GM06990 (cell line): ENCODE results near the gene EXOC7.
"Not testable (repeated sequence)": the region's sequence is repeated elsewhere in the genome, so short reads cannot be mapped to it uniquely, and the experiment has no call there.

Experiments
- DNase-seq: peaks from one replicate; pipeline ENCODE4 v3.0.0-alpha.2; 2011; ENCODE audit not compliant: insufficient read length; ENCODE audit errors: extremely low read depth
- H3K27me3 ChIP-seq: replicated peaks from 2 replicates; pipeline ENCODE4 v1.6.0; 2011; ENCODE audit warnings: low read length; ENCODE audit not compliant: control insufficient read depth, insufficient read depth
- H3K36me3 ChIP-seq: 2 replicates; pipeline ENCODE4 v1.5.1; 2011; ENCODE audit warnings: low read length; ENCODE audit not compliant: control insufficient read depth, insufficient read depth
- H3K4me3 ChIP-seq: replicated peaks from 2 replicates; pipeline ENCODE4 v1.5.1; 2011; ENCODE audit warnings: low read depth, mild to moderate bottlenecking, control low read depth, low read length
- TF ChIP-seq, protein P1 (sequence below): IDR thresholded peaks from 2 replicates; pipeline ENCODE4 v1.5.1; 2011; ENCODE audit warnings: low read length, control low read depth, mild to moderate bottlenecking, inconsistent platforms; ENCODE audit not compliant: insufficient read depth, poor library complexity, severe bottlenecking

The EXOC7 gene

DNA sequence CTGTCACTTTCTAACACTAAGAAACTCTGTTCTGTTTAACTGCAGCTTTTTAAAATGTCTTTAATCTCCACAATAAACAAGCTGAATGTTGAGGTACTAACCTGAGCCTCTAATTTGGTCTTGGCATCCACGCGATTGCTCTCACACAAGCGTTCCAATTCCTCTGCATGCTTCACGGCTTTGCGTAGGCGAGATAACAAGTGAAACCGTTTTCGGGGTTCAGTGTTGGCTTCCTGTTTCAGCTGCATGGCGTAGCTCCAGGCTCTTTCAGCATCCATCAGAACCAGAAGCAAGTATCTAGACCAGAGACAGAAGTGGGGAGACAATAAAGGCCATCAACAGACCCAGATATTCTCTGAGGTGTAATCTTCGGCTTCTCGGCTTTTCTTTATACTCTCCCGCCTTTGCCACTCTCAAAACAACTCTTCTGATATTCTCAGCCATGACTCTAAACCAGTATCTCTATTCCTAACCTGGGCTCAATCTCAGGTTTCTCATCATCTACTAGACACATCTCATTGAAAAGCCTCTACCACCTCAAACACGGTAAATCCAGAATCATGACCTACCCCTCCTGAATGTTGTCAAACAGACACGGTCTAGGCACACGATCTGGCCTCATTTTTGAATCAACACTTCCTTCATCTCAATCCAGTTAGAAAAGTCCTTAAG lies 39.6 kb downstream of the EXOC7 start:
- TF ChIP-seq, protein P1, sequence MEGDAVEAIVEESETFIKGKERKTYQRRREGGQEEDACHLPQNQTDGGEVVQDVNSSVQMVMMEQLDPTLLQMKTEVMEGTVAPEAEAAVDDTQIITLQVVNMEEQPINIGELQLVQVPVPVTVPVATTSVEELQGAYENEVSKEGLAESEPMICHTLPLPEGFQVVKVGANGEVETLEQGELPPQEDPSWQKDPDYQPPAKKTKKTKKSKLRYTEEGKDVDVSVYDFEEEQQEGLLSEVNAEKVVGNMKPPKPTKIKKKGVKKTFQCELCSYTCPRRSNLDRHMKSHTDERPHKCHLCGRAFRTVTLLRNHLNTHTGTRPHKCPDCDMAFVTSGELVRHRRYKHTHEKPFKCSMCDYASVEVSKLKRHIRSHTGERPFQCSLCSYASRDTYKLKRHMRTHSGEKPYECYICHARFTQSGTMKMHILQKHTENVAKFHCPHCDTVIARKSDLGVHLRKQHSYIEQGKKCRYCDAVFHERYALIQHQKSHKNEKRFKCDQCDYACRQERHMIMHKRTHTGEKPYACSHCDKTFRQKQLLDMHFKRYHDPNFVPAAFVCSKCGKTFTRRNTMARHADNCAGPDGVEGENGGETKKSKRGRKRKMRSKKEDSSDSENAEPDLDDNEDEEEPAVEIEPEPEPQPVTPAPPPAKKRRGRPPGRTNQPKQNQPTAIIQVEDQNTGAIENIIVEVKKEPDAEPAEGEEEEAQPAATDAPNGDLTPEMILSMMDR: no peak
- no peak overlapping the region for H3K4me3 ChIP-seq
- no peaks in the 10 kb centered on the region for H3K27me3 ChIP-seq
- DNase-seq: no peak
- H3K36me3 ChIP-seq: peaks cover 25% of the 10 kb centered on the region

DNA sequence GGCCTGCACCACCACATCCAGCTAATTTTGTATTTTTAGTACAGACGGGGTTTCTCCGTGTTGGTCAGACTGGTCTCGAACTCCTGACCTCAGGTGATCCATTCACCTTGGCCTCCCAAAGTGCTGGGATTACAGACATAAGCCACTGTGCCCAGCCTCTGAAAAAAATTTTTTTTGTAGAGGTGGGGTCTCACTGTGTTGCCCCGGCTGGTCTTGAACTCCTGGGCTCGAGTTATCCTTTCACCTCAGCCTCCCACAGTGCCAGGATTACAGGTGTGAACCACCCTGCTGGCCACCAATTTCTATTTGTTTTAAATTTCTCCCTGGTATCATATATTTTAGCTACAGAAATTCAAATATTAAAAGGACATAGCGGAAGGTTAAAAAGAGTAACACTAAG lies 45.3 kb downstream of the EXOC7 start:
- H3K36me3 ChIP-seq: peaks cover 25% of the 10 kb centered on the region
- H3K4me3 ChIP-seq, DNase-seq, H3K27me3 ChIP-seq: not testable (repeated sequence)

DNA sequence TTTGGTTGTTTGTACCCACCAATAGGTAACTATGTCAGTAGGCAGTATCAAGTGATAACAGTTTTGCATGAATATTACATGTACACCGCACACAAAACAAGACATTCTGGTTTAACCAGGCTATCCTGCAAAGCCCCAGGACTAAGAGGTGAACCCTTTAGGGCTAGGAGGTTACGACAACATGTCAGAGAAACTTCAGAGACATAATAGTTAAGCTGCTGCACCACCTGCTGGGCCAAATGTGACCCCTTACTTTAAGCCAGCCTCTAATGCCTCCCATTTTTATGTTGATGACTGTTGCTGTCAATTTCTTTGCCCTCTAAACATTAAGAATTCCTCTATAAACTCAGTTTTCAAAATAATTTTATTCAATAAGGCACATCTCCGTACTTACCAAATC lies 46.7 kb downstream of the EXOC7 start:
- Histone ChIP-seq H3K4me3 (no peak overlapping the region), H3K27me3 (no peaks in the 10 kb centered on the region), H3K36me3 (peaks cover 23% of the 10 kb centered on the region)
- DNase-seq: no peak
- TF ChIP-seq, protein P1: no peak

DNA sequence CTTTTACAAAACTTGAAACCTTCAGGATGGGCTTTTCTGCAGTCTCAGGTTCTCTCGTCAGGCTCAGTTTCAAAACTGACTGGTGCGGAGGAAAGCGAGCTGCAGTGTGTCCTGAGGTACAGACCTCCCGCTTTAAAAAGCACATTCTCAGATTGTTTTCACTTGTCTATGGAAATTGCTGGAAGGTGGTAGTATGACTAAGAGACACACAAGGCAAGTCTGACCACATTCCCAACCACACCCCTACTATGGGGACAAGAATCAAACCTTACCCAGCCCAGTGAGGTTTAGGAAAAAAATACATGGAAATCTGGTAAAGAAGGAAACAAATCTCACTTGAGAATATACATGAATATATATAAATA lies 49.5 kb downstream of the EXOC7 start:
- no peak for DNase-seq
- Histone ChIP-seq H3K4me3 (no peak overlapping the region), H3K27me3 (no peaks in the 10 kb centered on the region), H3K36me3 (peaks cover 24% of the 10 kb centered on the region)
- TF ChIP-seq, protein P1: no peak

DNA sequence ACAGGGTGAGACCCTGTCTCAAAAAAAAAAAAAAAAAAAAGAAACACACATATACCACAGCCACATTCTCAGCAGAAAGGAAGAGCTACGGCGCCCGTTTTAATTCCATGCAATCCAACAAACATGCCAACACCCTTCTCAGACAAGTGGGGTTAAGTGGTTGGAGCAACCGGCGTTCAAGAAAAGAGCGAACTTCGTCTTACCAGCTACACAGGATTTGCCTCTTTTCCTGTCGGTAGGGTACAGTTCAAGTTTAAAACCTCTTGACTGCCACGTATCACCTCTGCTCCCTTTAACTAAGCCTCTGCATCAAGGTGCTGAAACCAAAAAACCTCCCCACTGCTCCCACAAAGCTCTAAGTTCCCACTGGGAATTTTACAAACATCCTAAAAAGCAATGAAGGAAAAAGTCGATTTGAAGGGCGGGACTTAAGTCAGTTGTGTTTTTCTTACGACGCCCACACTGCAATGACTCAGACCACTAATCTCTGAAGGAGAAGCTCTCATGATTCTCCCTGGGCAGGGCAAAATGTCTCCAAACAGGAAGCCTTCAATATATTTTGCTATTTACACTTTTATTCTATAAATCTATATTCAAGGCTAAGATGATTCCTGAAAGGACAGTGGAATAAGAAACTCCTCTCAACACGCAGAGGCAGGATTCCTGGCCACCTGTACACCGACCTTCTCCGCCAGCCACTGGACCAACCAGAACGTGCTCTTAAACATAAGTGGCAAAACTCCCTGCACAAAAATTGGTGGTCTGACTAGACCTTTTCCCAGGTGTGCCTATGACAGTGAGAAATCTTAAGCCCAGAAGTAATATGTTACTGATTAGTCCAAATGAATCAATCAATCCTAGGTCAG lies 50.1 kb downstream of the EXOC7 start:
- Histone ChIP-seq H3K36me3 (peaks cover 23% of the 10 kb centered on the region), H3K4me3 (no peak overlapping the region), H3K27me3 (no peaks in the 10 kb centered on the region)
- TF ChIP-seq, protein P1: no peak
- DNase-seq: no peak

DNA sequence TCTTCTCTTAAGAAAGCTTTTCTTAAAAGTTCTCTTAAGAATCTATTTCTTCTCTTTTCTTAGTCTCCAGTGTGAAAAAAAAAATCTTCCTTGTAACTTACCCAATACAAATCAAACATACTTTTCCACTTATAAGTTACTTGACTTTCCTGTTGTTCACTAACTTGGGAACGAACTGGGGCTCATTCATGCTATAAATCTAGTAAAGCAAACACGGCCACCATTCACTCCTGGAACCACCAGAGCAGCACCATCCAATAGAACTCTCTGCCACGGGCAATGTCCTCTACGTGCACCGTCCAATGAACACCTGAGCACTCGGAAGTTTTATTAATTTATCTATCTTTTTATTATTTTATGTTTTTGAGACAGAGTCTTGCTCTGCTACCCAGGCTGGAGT lies 52.0 kb downstream of the EXOC7 start:
- H3K36me3 ChIP-seq: peaks cover 24% of the 10 kb centered on the region
- DNase-seq: no peak
- H3K4me3 ChIP-seq: no peak overlapping the region
- no peaks in the 10 kb centered on the region for H3K27me3 ChIP-seq
- TF ChIP-seq, protein P1: no peak
